ENCODE results near the gene PLCL2. TPM values are rescaled to one million over a fixed set of nuclear protein-coding genes. Genes with fewer than 3 reads are reported as not detected.

PLCL2 gene
- total and polyA plus RNA-seq, 2 donors (not counting 1 experiment from before 2014, with no cell fraction given), result 4.0 to 11.9 TPM

- Histone ChIP-seq H3K36me3 (ENCODE audit: control insufficient read depth, insufficient read depth, low read length) (no peaks in the 10 kb centered on the region), H3K9ac (ENCODE audit: insufficient read depth, low read length) (no peak overlapping the region), H3K4me1 (ENCODE audit: control insufficient read depth, extremely low read depth, insufficient read depth, low read length) (no peaks in the 10 kb centered on the region), H2AFZ (ENCODE audit: low read length) (no peak overlapping the region), H3K9me3 (ENCODE audit: control insufficient read depth, insufficient read depth, low read depth, low read length) (no peaks in the 10 kb centered on the region), H3K4me2 (ENCODE audit: extremely low read depth, insufficient read depth, low read length) (no peak overlapping the region), H4K20me1 (ENCODE audit: control insufficient read depth, extremely low read depth, insufficient read depth, low read length) (no peaks in the 10 kb centered on the region), H3K79me2 (ENCODE audit: control insufficient read depth, insufficient read depth, low read length) (no peaks in the 10 kb centered on the region), H3K4me3 (replicated peaks in 1 of 4; ENCODE audit: control extremely low read depth in 1 of 4, insufficient read depth in 1 of 4, low read depth in 3 of 4, low read length in 4 of 4) (no peak overlapping the region), H3K27ac (ENCODE audit: insufficient read depth, low read length) (no peak overlapping the region), H3K27me3 (ENCODE audit: control insufficient read depth, insufficient read depth, low read length) (no peaks in the 10 kb centered on the region)
- TF ChIP-seq EZH2 (IDR thresholded peaks at IDR 0.05; ENCODE audit: low read length, missing control alignments) (no peak), CTCF (conservative IDR thresholded peaks at IDR 0.05 in 1 of 2, IDR thresholded peaks at IDR 0.05 in 1 of 2; ENCODE audit: low read depth in 1 of 2, low read length in 2 of 2) (no peak)
- peak in 1 of 2 donors; percentile 24 for DNase-seq (ENCODE audit: low read depth in 2 of 2)
These were observed 125.1 kb downstream of the PLCL2 start for GRCh38 chr3:17009826-17010225.

GRCh38 chr3:17011728-17012338 lies 127.1 kb downstream of the PLCL2 start:
- TF ChIP-seq CTCF (conservative IDR thresholded peaks at IDR 0.05 in 1 of 2, IDR thresholded peaks at IDR 0.05 in 1 of 2; ENCODE audit: low read depth in 1 of 2, low read length in 2 of 2) (no peak), EZH2 (IDR thresholded peaks at IDR 0.05; ENCODE audit: low read length, missing control alignments) (no peak)
- Histone ChIP-seq H3K27me3 (ENCODE audit: control insufficient read depth, insufficient read depth, low read length) (no peaks in the 10 kb centered on the region), H4K20me1 (ENCODE audit: control insufficient read depth, extremely low read depth, insufficient read depth, low read length) (no peaks in the 10 kb centered on the region), H3K4me3 (replicated peaks in 1 of 4; ENCODE audit: control extremely low read depth in 1 of 4, insufficient read depth in 1 of 4, low read depth in 3 of 4, low read length in 4 of 4) (no peak overlapping the region), H3K36me3 (ENCODE audit: control insufficient read depth, insufficient read depth, low read length) (no peaks in the 10 kb centered on the region), H2AFZ (ENCODE audit: low read length) (no peak overlapping the region), H3K27ac (ENCODE audit: insufficient read depth, low read length) (no peak overlapping the region), H3K9me3 (ENCODE audit: control insufficient read depth, insufficient read depth, low read depth, low read length) (no peaks in the 10 kb centered on the region), H3K9ac (ENCODE audit: insufficient read depth, low read length) (no peak overlapping the region), H3K79me2 (ENCODE audit: control insufficient read depth, insufficient read depth, low read length) (no peaks in the 10 kb centered on the region), H3K4me1 (ENCODE audit: control insufficient read depth, extremely low read depth, insufficient read depth, low read length) (no peaks in the 10 kb centered on the region), H3K4me2 (ENCODE audit: extremely low read depth, insufficient read depth, low read length) (no peak overlapping the region)
- DNase-seq (ENCODE audit: low read depth in 2 of 2), result no peak

GRCh38 chr3:17013050-17013449 lies 128.3 kb downstream of the PLCL2 start:
- H4K20me1 ChIP-seq (ENCODE audit: control insufficient read depth, extremely low read depth, insufficient read depth, low read length), result no peaks in the 10 kb centered on the region

More at GRCh38 chr3:17013050-17013449, 128.3 kb downstream of the PLCL2 start:
- no peak overlapping the region for H3K4me2 ChIP-seq (ENCODE audit: extremely low read depth, insufficient read depth, low read length)
- DNase-seq (ENCODE audit: low read depth in 2 of 2), result peak in 1 of 2 donors; percentile 29
- no peaks in the 10 kb centered on the region for H3K36me3 ChIP-seq (ENCODE audit: control insufficient read depth, insufficient read depth, low read length)
- no peak overlapping the region for H3K4me3 ChIP-seq (replicated peaks in 1 of 4; ENCODE audit: control extremely low read depth in 1 of 4, insufficient read depth in 1 of 4, low read depth in 3 of 4, low read length in 4 of 4)
- H3K79me2 ChIP-seq (ENCODE audit: control insufficient read depth, insufficient read depth, low read length), result no peaks in the 10 kb centered on the region
- H2AFZ ChIP-seq (ENCODE audit: low read length), result no peak overlapping the region
- no peaks in the 10 kb centered on the region for H3K9me3 ChIP-seq (ENCODE audit: control insufficient read depth, insufficient read depth, low read depth, low read length)
- no peaks in the 10 kb centered on the region for H3K4me1 ChIP-seq (ENCODE audit: control insufficient read depth, extremely low read depth, insufficient read depth, low read length)
- no peak overlapping the region for H3K9ac ChIP-seq (ENCODE audit: insufficient read depth, low read length)
- TF ChIP-seq EZH2 (IDR thresholded peaks at IDR 0.05; ENCODE audit: low read length, missing control alignments), result no peak
- TF ChIP-seq CTCF (conservative IDR thresholded peaks at IDR 0.05 in 1 of 2, IDR thresholded peaks at IDR 0.05 in 1 of 2; ENCODE audit: low read depth in 1 of 2, low read length in 2 of 2), result no peak
- H3K27ac ChIP-seq (ENCODE audit: insufficient read depth, low read length), result no peak overlapping the region
- H3K27me3 ChIP-seq (ENCODE audit: control insufficient read depth, insufficient read depth, low read length), result no peaks in the 10 kb centered on the region
